Dendritic cell treated with granulocyte-macrophage colony-stimulating factor and Interleukin-4, amounts not matched to agents 40 ng/mL and 50 ng/mL, for 4 days (primary cell): ENCODE data around the gene OR5H14.
"Not testable (repeated sequence)": the region's sequence is repeated elsewhere in the genome, so short reads cannot be mapped to it uniquely, and the experiment has no call there.

ENCODE experiments used
- H3K27ac Mint-ChIP-seq: one replicate; pipeline ENCODE4 v1.8.0; 2022; ENCODE audit warnings: mild to moderate bottlenecking, mixed read lengths
- H3K27me3 Mint-ChIP-seq: one replicate; pipeline ENCODE4 v1.8.0; 2022; ENCODE audit warnings: mild to moderate bottlenecking, mixed read lengths
- H3K36me3 Mint-ChIP-seq: one replicate; pipeline ENCODE4 v1.8.0; 2022; ENCODE audit warnings: low read depth, mixed read lengths
- H3K4me1 Mint-ChIP-seq: one replicate; pipeline ENCODE4 v1.8.0; 2022; ENCODE audit warnings: low read depth, mixed read lengths
- H3K4me3 Mint-ChIP-seq: one replicate; pipeline ENCODE4 v1.8.0; 2022; ENCODE audit warnings: mild to moderate bottlenecking, moderate library complexity, mixed read lengths
- H3K9me3 Mint-ChIP-seq: one replicate; pipeline ENCODE4 v1.8.0; 2022; ENCODE audit warnings: mixed read lengths
- intact Hi-C: fragments of 100-400 bp; cut with micrococcal nuclease; formaldehyde crosslinking; loops from one replicate; pipeline ENCODE4 v1.15.0; 2022

OR5H14 gene

DNA sequence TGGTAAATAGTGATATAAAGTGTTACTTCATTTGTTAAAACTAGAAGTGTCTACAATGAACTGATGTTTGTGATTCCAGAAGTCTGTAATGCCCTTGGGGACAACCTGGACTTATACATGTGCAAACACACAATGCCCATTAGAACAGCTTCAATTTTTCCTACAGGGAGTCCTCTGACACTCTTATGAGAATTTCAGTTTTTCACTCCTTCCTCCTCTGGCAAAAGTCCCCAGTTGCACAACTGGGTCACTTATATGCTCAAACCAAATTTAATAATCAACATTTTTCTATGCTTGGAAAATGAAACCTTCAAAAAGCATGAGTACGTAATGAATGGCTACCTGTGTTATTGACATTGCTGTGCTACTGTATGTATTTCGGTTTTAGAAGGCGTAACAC is 19.1 kb downstream of the OR5H14 start, which contains the start of gene OR5H15:
OR5H15 (plus strand) TSS at position 301 of the 400 bp plus-strand sequence. CDS start 2,004 bp downstream, outside the sequence.
- Mint-ChIP-seq H3K9me3 (peaks cover 11% of the 10 kb centered on the region), H3K27me3 (no peaks in the 10 kb centered on the region), H3K4me3 (no peak within 1 kb of the TSS), H3K36me3 (no peaks in the 10 kb centered on the region), H3K27ac (no peak within 1 kb of the TSS), H3K4me1 (peaks cover 12% of the 10 kb centered on the region)
- intact Hi-C loops = no loop called here

DNA sequence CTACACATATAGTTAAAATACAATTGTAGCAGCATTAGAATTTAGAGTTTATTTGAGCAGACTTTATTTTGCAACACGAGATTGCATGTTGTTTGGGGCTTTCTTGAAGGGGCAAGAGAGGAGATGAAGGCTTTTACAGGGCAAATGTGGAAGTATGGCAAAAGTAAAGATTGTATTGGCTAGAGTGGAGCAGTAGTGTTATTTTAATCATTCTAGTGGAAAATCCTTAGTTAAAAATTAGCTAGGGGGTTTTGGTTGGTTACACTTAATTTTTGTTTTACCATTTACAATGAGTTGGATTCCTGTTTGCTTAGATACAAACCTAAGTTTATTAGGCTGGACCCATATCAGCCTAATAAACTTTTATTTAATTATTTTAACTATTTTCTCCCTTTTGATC is 23.8 kb downstream of the OR5H14 start:
- Mint-ChIP-seq H3K36me3 (no peaks in the 10 kb centered on the region), H3K4me1 (peaks cover 7% of the 10 kb centered on the region), H3K4me3 (no peak overlapping the region), H3K9me3 (peaks cover 20% of the 10 kb centered on the region), H3K27ac (no peak overlapping the region), H3K27me3 (no peaks in the 10 kb centered on the region)
- intact Hi-C loops = no loop called here

DNA sequence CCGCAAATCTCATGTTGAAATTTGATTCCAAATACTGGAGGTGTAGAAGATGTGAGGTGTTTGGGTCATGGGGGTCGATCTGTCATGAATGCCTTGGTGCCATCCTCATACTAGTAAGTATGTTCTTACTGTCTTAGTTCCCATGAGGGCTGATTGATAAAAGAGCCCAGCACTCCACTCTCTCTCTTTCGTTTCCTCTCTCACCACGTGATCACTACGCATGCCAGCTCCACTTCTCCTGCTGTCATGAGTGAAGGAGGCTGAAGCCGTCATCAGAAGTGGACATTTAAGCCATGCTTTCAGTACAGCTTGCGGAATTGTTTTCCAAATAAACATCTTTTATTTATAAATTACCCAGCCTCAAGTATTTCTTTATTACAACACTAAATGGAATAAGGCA is 25.3 kb downstream of the OR5H14 start:
- Mint-ChIP-seq H3K27me3 (no peaks in the 10 kb centered on the region), H3K36me3 (no peaks in the 10 kb centered on the region), H3K27ac (no peak overlapping the region), H3K9me3 (peaks cover 20% of the 10 kb centered on the region), H3K4me1 (peaks cover 7% of the 10 kb centered on the region), H3K4me3 (no peak overlapping the region)
- intact Hi-C loops = no loop called here

GRCh38 chr3:98180319-98180890 is 33.1 kb downstream of the OR5H14 start:
- H3K4me3 Mint-ChIP-seq = no peak overlapping the region
- peaks cover 6% of the 10 kb centered on the region for H3K4me1 Mint-ChIP-seq
- no peaks in the 10 kb centered on the region for H3K27me3 Mint-ChIP-seq
- no peaks in the 10 kb centered on the region for H3K36me3 Mint-ChIP-seq
- intact Hi-C loops = no loop called here
- no peak overlapping the region for H3K27ac Mint-ChIP-seq
- H3K9me3 Mint-ChIP-seq = peaks cover 3% of the 10 kb centered on the region

- Mint-ChIP-seq H3K4me3 (no peak overlapping the region), H3K27me3 (no peaks in the 10 kb centered on the region), H3K36me3 (no peaks in the 10 kb centered on the region), H3K4me1 (peaks cover 6% of the 10 kb centered on the region), H3K27ac (no peak overlapping the region), H3K9me3 (no peaks in the 10 kb centered on the region)
- intact Hi-C loops = no loop called here
Observed at GRCh38 chr3:98182196-98182595, 34.9 kb downstream of the OR5H14 start.

GRCh38 chr3:98185180-98185579 is 37.9 kb downstream of the OR5H14 start:
- Mint-ChIP-seq H3K36me3 (no peaks in the 10 kb centered on the region), H3K4me1 (peaks cover 9% of the 10 kb centered on the region)
- intact Hi-C loops = loop anchor here (5.0 kb wide), 2 partner anchors 143 to 147 kb away; no protein-coding TSS in a partner anchor

GRCh38 chr3:98188545-98188944 is 41.3 kb downstream of the OR5H14 start:
- H3K9me3 Mint-ChIP-seq = no peaks in the 10 kb centered on the region
- peaks cover 5% of the 10 kb centered on the region for H3K4me1 Mint-ChIP-seq
- intact Hi-C loops = loop anchor here (5.0 kb wide), 2 partner anchors 144 to 146 kb away; no protein-coding TSS in a partner anchor
- peaks cover 6% of the 10 kb centered on the region for H3K27me3 Mint-ChIP-seq
- no peaks in the 10 kb centered on the region for H3K36me3 Mint-ChIP-seq
- H3K4me3 Mint-ChIP-seq = no peak overlapping the region
- H3K27ac Mint-ChIP-seq = no peak overlapping the region

More at GRCh38 chr3:98185180-98185579, 37.9 kb downstream of the OR5H14 start:
- Mint-ChIP-seq H3K9me3 (no peaks in the 10 kb centered on the region), H3K27me3 (no peaks in the 10 kb centered on the region), H3K27ac (no peak overlapping the region), H3K4me3 (no peak overlapping the region)

DNA sequence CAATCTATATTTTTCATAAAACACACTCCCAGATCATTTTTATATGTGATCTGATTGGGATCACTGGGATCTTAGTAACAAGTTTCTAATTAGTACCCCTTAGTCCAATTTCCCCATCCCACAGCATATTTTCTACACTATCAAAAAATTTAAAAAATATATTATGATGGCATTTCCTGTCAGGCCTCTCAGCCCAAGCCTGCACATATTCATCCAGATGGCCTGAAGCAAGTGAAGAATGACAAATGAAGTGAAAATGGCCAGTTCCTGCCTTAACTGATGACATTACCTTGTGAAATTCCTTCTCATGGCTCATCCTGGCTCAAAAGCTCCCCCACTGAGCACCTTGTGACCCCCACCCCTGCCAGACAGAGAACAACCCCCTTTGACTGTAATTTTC is 43.6 kb downstream of the OR5H14 start:
- H3K4me3 Mint-ChIP-seq, H3K9me3 Mint-ChIP-seq, intact Hi-C loops, H3K27ac Mint-ChIP-seq, H3K27me3 Mint-ChIP-seq, H3K36me3 Mint-ChIP-seq, H3K4me1 Mint-ChIP-seq: not testable (repeated sequence)

GRCh38 chr3:98196293-98196692 is 49.0 kb downstream of the OR5H14 start:
- H3K27ac Mint-ChIP-seq, H3K4me1 Mint-ChIP-seq, H3K4me3 Mint-ChIP-seq, H3K36me3 Mint-ChIP-seq, intact Hi-C loops, H3K27me3 Mint-ChIP-seq, H3K9me3 Mint-ChIP-seq: not testable (repeated sequence)

- Mint-ChIP-seq H3K4me1 (no peaks in the 10 kb centered on the region), H3K27me3 (no peaks in the 10 kb centered on the region), H3K9me3 (no peaks in the 10 kb centered on the region), H3K4me3 (no peak overlapping the region), H3K36me3 (no peaks in the 10 kb centered on the region), H3K27ac (no peak overlapping the region)
- intact Hi-C loops = no loop called here
Observed at GRCh38 chr3:98199020-98199419, 51.7 kb downstream of the OR5H14 start.
